Neural cell (in vitro differentiated cells): ENCODE results near the gene LRRC1. TPM values are rescaled to one million over a fixed set of nuclear protein-coding genes. Genes with fewer than 3 reads are reported as not detected.

Source experiments
- H2AFZ ChIP-seq: fragments of 200-600, 300-800 bp; sonication (generic), shearing (Covaris generic); 2 replicates; pipeline ENCODE4 v1.6.0; 2014; ENCODE audit warnings: low read depth, mild to moderate bottlenecking, antibody characterized with exemption, low read length, moderate library complexity
- H3F3A ChIP-seq: fragments of 200-600 bp; shearing (Covaris generic); 2 replicates; pipeline ENCODE4 v1.6.1; 2016; ENCODE audit warnings: mild to moderate bottlenecking, moderate library complexity, mixed read lengths, antibody characterized with exemption, low read length; ENCODE audit not compliant: insufficient read depth, poor library complexity, severe bottlenecking
- H3K27ac ChIP-seq: fragments of 200-600, 300-800 bp; sonication (generic), shearing (Covaris generic); 2 replicates; pipeline ENCODE4 v1.5.1; 2014; ENCODE audit warnings: mild to moderate bottlenecking, low read length, moderate library complexity
- H3K27me3 ChIP-seq: fragments of 300-800, 200-600 bp; sonication (generic), shearing (Covaris generic); 2 replicates; pipeline ENCODE4 v1.6.0; 2014; ENCODE audit warnings: mild to moderate bottlenecking, low read depth, low read length, moderate library complexity; ENCODE audit not compliant: insufficient read depth
- H3K36me3 ChIP-seq: fragments of 300-800, 200-600 bp; sonication (generic), shearing (Covaris generic); 2 replicates; pipeline ENCODE4 v1.5.1; 2014; ENCODE audit warnings: mild to moderate bottlenecking, antibody characterized with exemption, low read length, moderate library complexity; ENCODE audit not compliant: insufficient read depth
- H3K4me2 ChIP-seq: fragments of 300-800, 200-600 bp; sonication (generic), shearing (Covaris generic); 2 replicates; pipeline ENCODE4 v1.6.0; 2014; ENCODE audit warnings: mild to moderate bottlenecking, low read length
- H3K4me3 ChIP-seq: fragments of 300-800, 200-600 bp; sonication (generic), shearing (Covaris generic); 2 replicates; pipeline ENCODE4 v1.5.1; 2014; ENCODE audit warnings: mild to moderate bottlenecking, low read length, moderate library complexity
- H3K79me2 ChIP-seq: fragments of 200-600 bp; shearing (Covaris generic); replicated peaks from 2 replicates; pipeline ENCODE4 v1.6.0; 2014; ENCODE audit warnings: mild to moderate bottlenecking, low read length, moderate library complexity; ENCODE audit not compliant: insufficient read depth
- H3K9ac ChIP-seq: fragments of 300-800, 200-600 bp; sonication (generic), shearing (Covaris generic); 2 replicates; pipeline ENCODE4 v1.6.1; 2016; ENCODE audit warnings: mild to moderate bottlenecking, low read length, mixed read lengths
- H3K9me2 ChIP-seq: fragments of 200-600 bp; shearing (Covaris generic); 2 replicates; pipeline ENCODE4 v1.6.1; 2016; ENCODE audit warnings: mild to moderate bottlenecking, low read length, mixed read lengths; ENCODE audit not compliant: insufficient read depth
- H3K9me3 ChIP-seq: fragments of 200-600, 300-800 bp; sonication (generic), shearing (Covaris generic); 2 replicates; pipeline ENCODE4 v1.6.1; 2016; ENCODE audit warnings: mild to moderate bottlenecking, mixed run types, low read length, moderate library complexity, mixed read lengths
- H4K20me1 ChIP-seq: fragments of 200-600 bp; shearing (Covaris generic); 2 replicates; pipeline ENCODE4 v1.6.1; 2016; ENCODE audit warnings: mild to moderate bottlenecking, mixed run types; ENCODE audit not compliant: insufficient read depth
- CTCF ChIP-seq: fragments of 450-650 bp; IDR thresholded peaks from 2 replicates; pipeline ENCODE4 v1.5.1; 2014; ENCODE audit warnings: antibody characterized with exemption, mild to moderate bottlenecking, moderate library complexity; ENCODE audit not compliant: poor library complexity, severe bottlenecking
- EP300 ChIP-seq: fragments of 450-650 bp; conservative IDR thresholded peaks from 2 replicates; pipeline ENCODE4 v1.6.1; 2014; ENCODE audit warnings: antibody characterized with exemption, mild to moderate bottlenecking, moderate library complexity; ENCODE audit not compliant: poor library complexity, severe bottlenecking
- EZH2 ChIP-seq: fragments of 200-600, 300-800 bp; shearing (Covaris generic), sonication (generic); IDR thresholded peaks from 2 replicates; pipeline ENCODE4 v1.6.1; 2014; ENCODE audit warnings: antibody characterized with exemption, low read length, borderline replicate concordance, mild to moderate bottlenecking; ENCODE audit not compliant: insufficient read depth, poor library complexity, severe bottlenecking
- MXI1 ChIP-seq: fragments of 450-650 bp; conservative IDR thresholded peaks from 2 replicates; pipeline ENCODE4 v1.6.1; 2014; ENCODE audit warnings: antibody characterized with exemption, mild to moderate bottlenecking; ENCODE audit not compliant: poor library complexity, severe bottlenecking
- POLR2AphosphoS5 ChIP-seq: IDR thresholded peaks from 2 replicates; pipeline ENCODE4 v1.6.1; 2012
- RAD21 ChIP-seq: fragments of 450-650 bp; conservative IDR thresholded peaks from 2 replicates; pipeline ENCODE4 v1.6.1; 2014; ENCODE audit warnings: antibody characterized with exemption, mild to moderate bottlenecking, moderate library complexity
- REST ChIP-seq: IDR thresholded peaks from 2 replicates; pipeline ENCODE4 v1.6.1; 2012; ENCODE audit warnings: borderline replicate concordance
- SMC3 ChIP-seq: fragments of 450-650 bp; conservative IDR thresholded peaks from 2 replicates; pipeline ENCODE4 v1.6.1; 2014; ENCODE audit warnings: antibody characterized with exemption, mild to moderate bottlenecking, moderate library complexity; ENCODE audit not compliant: poor library complexity
- TAF1 ChIP-seq: IDR thresholded peaks from 2 replicates; pipeline ENCODE4 v1.6.1; 2012; ENCODE audit warnings: low read depth
- polyA plus RNA-seq: library from polyadenylated mRNA; depleted of rRNA; stranded (reverse); fragments of >200 nt; gene quantifications from 2 replicates; pipeline ENCODE4 v1.2.3, GENCODE V29; 2014

LRRC1 gene
- polyA plus RNA-seq, 1 donor from 2014 or later, result 21.2 TPM

- Histone ChIP-seq H3K4me3 (no peak overlapping the region), H3K79me2 (peaks cover 6% of the 10 kb centered on the region), H3F3A (no peaks in the 10 kb centered on the region), H3K9me3 (no peaks in the 10 kb centered on the region), H4K20me1 (no peaks in the 10 kb centered on the region), H3K36me3 (no peaks in the 10 kb centered on the region), H2AFZ (no peak overlapping the region), H3K27me3 (no peaks in the 10 kb centered on the region), H3K27ac (no peak overlapping the region), H3K4me2 (no peak overlapping the region), H3K9me2 (no peaks in the 10 kb centered on the region), H3K9ac (no peak overlapping the region)
- TF ChIP-seq POLR2AphosphoS5 (no peak), EP300 (no peak), RAD21 (no peak), CTCF (no peak), SMC3 (no peak), EZH2 (no peak), REST (no peak), TAF1 (no peak), MXI1 (no peak)
Observed at GRCh38 chr6:53861518-53861917, 66.7 kb downstream of the LRRC1 start.

GRCh38 chr6:53862662-53863462 lies 68.1 kb downstream of the LRRC1 start:
- no peaks in the 10 kb centered on the region for H3K36me3 ChIP-seq
- H3K4me2 ChIP-seq, result no peak overlapping the region
- no peaks in the 10 kb centered on the region for H3K9me2 ChIP-seq
- H3K9ac ChIP-seq, result no peak overlapping the region
- H3K27ac ChIP-seq, result no peak overlapping the region
- TF ChIP-seq MXI1 (no peak), RAD21 (no peak), REST (no peak), TAF1 (no peak), SMC3 (no peak), EZH2 (no peak), POLR2AphosphoS5 (no peak), CTCF (no peak), EP300 (no peak)
- H3K9me3 ChIP-seq, result no peaks in the 10 kb centered on the region
- no peaks in the 10 kb centered on the region for H3K27me3 ChIP-seq
- no peaks in the 10 kb centered on the region for H3F3A ChIP-seq
- H2AFZ ChIP-seq, result peak overlapping the region; percentile 4
- peaks cover 6% of the 10 kb centered on the region for H3K79me2 ChIP-seq
- no peak overlapping the region for H3K4me3 ChIP-seq
- H4K20me1 ChIP-seq, result no peaks in the 10 kb centered on the region
